Amygdala (tissue), 56 donors: Measurements from ENCODE around the gene E2F8.

ENCODE experiments used
- DNase-seq, 56 donors: peaks; one replicate each; lab custom pipeline; 2025; lab: John Stamatoyannopoulos, UW

E2F8 gene

DNA sequence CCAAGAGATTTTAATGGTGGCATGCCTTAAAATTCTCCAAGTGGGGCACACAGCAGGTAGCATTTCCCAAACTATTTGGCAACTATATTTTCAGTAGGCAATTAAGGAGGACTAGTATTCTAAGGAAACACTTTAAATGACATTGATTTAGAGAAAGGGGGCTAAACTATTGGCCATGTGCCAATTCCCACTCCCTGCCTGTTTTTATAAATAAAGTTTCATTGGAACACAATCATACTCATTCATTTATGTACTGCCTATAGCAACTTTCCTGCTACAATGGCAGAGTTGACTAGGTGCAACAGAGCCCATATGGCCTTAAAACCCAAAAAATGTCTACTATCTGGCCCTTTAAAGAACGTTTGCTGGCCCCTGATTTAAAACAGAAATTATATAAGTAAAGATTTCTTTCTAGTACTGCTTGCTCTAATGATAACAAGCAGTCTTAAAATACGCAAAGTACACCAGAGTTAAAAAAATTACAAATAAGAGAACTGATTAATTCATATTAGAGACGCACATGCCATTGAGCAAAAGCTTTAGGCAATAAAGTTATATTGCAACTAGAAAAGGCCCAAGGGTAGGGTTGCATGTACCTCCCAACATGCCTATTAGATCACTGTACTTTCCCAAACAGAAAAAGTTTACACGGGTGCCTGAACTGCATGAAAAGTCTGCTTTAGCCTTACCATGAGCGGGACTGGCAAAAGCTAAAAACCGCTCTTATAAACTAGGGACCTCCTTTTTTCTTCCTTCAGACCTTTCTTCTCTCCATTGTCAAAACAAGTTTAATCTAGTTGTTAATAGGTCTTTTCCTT is 14.2 kb downstream of the E2F8 start:
- no peak for DNase-seq

DNA sequence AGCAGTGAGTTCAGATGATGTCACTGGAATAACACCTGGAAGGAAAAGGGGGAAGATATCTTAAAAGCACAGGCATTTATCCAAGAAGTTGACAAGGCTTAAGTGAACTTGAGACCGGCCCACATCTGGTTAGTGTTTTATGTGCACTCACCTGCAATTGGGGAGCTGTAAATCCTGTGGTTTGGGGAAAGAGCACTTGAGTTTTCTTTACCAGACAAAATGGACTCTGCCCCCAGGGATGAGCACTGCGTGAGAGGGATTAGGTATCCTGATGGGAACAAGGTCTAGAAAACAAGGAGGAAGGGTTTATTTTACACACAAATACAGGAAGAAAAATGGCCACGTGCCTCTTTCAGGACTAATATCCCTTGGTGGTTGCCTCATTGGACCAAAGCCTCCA is 15.2 kb downstream of the E2F8 start:
- DNase-seq, result no peak

DNA sequence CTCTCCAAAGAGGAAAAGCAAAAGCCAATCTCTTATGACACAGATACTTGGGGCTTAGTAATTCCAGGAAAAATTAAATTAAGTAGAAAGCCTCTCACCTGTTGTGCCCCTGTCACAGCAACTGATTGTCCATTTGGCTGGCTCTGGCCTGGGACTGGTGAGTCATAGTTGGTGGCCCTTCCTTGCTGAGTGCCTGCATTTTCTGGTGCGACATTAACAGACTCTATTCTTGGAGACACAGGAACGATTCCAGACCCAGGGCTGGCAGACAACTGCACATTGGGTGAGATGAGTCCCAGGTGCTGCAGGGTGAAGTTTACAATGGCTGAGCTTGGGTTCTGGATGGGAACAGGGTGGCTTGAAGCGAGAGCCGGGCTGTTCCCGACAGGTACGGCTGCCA is 15.6 kb downstream of the E2F8 start:
- no peak for DNase-seq

DNA sequence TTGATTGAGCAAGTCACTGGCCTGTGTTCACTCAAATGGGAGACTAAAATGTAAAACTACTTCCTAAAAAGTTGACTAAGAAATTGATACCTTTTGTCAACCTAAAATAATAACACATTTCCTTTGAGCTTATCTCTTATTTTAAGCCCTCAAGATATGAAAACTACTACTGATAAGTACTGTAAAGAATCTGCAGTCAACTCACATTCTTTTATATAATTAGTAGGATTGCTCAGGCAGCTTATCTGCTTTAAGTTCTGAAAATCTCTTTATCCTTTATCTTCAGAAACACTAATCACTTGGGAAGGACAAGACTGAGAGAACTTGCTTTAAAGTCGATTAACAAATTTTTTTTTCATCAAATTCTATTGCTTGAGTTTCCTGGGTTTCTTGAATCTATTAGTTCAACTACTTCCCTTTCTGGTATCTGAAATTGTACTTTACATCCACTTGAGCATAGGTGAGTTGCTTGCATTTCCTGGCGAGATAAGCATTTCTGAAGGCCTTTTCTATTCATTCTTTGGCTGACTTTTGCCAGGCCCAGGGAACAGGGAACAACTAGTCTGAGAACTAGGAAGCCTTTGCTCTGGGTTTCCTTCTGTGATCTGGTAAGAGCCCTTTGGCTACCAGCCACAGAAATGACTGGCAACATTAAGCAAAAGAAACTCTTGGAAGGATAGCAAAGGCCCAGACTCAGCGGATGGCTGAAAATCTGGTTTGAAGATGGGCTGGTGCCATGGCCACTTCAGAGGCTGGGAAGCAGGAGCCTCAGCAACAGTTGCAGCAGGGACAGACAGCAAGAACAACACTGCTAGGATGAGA is 19.6 kb downstream of the E2F8 start:
- DNase-seq, result peak in 11 of 56 donors; percentile 1 to 34 (median 7)

DNA sequence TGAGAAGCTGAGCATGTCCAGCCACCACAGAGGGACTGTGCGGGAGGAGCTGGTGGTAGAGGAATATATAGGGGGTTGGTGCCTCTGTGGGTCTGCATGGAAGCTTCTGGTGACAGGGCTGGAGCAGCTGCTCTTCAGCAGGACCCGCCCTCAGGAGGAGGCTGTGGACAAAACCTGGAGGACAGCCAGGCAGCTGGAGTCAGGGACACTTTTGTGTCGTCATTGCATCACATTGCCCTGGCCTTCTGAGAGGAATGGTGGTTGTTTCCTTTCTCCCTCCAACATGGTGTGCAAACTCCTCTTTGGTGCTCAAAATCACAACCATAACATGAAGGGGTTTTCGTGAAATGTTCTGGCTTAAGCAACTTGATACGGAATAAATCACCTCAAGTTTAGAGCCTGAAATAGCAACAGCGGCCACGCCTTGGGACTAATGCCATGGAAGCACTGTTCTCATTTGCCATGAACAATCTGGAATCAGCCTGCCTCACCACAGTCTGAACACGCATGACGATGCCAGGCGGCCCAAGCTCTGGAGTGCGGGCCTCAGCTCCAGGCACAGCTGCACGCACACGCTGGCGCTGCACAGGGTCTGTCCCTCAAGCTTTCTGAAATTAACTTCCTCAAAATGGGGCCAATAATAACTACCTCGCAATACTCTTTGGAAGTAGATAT is 21.8 kb downstream of the E2F8 start:
- peak in 19 of 56 donors; percentile 7 to 58 (median 24) for DNase-seq

DNA sequence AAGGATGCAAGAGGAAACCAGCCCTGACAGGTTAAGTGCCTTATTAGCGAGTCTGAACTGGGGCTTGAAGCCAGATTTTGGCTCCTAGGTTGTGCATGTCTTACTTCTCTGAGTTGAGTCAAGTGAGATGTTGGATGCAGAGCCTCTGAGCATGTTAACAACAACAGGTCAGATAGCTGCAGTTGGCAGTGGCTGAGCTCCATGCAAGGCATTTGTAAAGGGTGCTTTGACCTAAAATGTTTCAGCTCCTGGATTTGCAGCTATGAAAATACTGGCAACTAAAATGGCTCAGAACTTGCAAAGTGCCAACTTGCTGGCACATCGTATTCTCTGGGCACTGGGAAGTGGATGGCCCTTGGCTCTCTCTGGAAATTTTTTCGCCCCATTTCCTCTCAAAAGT is 22.5 kb downstream of the E2F8 start:
- peak in 19 of 56 donors; percentile 1 to 57 (median 22) for DNase-seq

DNA sequence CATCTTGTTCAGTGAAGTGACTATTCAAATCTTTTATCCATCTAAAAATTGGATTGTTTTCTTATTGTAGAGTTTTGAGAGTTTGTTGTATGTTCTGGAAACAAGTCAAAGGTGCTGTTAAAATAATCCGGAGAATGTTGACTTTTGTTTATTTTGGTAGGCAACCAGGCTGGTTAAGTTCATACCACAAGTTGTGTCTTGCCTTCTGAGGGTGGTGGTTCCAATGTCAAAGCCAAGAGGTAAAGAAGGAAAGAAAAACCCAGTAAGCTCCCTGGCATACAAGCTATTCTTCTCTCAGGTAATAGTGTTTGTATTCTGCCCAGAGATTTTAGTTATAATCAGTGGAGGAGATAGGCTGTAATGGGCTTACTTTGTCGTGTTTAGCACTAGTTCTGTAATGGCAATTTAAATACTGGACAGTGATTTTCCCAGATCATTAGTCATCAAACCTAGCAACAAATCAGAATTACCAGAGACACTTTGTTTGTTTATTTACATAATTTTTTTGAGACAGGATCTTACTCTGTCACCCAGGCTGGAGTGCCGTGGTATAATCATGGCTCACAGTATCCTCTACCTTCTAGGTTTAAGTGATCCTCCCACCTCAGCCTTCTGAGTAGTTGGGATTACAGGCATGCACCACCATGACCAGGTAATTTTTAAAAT is 23.9 kb downstream of the E2F8 start:
- DNase-seq, result no peak

DNA sequence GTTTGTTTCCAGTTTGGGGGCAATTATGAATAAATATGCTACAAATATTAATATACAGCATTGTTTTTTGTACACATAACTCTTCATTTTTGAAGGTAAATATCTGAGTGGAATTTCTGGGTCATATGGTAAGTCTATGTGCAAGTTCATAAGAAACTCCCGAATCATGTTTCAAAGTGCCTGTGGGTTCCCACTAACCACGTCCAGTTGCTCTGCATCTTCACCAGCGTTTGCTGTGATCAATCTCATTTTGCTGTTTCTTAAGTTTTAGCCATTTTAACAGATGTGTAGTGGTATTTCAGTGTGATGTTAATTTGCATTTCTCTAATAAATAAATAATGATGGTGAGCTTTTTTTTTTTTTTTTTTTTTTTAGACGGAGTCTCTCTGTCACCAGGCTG is 24.7 kb downstream of the E2F8 start:
- DNase-seq, result no peak

DNA sequence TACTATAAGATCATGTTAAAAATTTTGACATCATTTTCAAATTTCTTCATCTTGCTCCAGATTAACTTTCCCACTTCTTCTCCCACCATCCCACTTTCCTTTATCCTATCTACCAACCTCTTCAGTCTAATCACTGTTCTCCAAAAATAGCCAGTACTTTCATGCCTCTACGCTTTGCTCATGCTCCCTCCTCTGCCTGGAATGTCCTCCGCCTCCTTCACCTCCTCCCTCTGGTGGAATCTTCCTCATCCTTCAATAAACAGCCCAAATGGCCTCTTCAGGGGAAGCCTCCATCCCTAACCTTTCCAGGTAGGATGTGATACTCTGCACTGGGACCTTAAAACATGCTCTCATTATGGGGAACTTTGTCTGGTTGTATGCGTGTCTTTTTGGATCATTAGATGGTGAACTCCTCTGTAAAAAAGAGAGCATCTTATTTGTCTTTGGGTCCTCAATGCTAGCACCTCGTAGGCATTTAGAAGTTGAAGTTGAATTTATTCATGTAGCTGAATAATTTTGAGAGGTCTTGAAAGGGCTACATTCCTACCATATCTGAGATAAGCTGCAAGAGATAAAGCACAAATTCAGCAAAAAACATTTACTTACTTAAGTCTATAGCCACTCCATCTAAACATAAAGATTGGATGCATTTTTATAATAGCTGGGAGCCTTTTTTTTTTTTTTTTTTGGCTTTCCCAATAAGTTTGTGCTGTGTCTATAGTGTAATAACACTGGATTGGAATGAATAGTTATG is 31.0 kb downstream of the E2F8 start:
- DNase-seq, result no peak

DNA sequence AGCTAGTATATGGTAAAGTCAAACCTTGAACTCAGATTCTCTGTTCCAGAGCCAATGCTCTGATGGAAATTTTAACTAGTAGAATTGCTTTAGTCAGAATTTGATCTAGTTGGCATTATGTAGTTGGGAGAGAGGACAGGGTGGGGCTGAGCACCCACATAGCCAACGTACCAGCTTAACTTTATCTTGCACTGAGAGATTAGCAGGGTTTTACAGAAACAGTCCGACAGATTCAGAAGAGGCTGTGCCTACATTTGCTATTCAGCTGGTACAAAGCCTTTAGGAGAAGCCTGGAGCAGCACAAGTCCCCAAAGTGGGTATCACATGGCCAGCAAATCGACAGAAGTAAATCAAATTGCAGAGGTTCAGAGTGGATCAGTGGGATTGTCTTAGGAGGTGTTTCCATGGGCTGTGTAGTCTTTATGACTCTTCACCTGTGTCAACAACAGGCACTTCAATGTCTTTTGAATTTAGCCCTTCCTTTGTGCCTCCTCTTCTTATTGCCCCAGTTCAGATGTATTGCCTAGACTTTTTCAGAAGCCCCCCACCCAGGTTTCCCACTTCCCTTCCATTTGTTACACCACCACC is 31.7 kb downstream of the E2F8 start:
- DNase-seq, result no peak

DNA sequence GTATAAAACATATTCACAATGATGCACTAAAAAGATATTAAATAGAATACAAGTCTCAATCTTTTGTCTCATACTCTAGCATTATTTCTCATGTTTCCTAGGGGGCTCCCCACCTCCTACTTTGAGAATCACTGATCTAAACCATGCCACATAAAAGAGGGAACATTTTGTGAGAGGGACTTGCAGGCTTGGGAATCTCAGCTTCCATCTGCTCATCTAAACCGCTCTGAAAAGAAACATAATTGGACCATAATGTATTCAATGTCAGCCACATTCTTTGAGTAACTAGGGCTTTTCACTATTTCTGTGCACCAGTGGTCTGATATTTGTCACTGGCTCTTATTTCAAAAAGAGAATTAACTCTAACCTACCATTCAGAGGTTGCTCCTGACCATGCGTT is 32.6 kb downstream of the E2F8 start:
- DNase-seq, result no peak

DNA sequence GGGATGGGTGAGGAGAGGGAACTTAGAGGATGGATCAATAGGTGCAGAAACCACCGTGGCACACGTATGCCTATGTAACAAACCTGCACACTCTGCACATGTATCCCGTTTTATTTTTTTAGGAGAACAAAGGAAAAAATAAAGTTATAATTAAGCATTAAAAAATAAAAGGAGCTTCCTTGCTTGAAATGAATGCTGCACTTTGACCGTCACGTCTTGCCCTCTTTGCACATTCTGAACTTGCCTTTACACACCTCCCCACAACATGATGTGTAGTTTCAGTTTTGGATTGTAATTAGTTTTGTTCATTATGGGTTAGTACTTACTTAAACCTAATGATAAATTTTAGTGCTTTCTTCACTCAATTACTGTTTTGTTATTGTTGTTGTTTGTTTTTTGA is 35.9 kb downstream of the E2F8 start:
- no peak for DNase-seq

DNA sequence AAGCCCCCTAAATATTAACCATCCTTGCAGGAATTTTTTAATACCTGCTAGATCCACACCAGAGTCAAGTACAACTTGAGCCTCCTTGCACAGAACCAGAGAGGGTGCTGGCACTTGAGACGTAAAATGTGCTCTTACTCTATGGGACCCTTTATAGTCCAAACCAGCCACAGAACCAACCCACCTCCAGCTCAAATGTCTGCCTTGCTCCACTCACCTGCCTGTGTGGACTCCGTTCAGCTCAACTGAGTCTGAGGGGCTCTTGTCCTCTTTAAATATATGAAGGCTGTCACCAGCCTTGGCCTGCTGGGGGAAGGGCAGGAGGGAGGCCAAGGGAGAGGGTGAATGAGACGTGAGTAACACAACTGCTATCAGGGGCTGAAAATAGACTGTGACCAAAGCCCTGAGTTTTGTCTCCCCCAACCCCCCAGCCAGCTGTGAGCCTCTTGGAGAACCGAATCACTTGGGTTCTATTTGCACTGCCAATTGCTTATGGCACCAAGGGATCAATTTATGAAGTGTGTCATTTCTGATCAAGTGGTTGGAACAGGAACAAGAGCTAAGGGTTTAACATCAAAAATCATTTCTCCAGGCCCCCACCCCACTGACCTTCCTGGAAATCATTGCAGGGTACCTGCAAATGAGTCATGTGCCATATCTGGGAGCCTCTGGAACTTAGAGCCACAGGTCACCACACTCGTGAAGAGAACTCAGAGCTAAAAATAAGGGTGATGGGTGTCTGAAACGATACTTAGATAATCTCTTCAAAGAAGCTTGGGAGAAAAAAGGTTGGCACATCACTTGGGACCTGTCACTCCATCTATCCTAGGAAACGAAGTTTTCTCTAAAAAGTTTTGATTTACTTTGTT is 38.8 kb downstream of the E2F8 start, which contains the start of gene CSRP3:
Gene CSRP3, minus strand, starts transcription at position 247 of the 869 bp plus-strand sequence. CDS start 9,535 bp downstream, outside the sequence.
- no peak for DNase-seq

DNA sequence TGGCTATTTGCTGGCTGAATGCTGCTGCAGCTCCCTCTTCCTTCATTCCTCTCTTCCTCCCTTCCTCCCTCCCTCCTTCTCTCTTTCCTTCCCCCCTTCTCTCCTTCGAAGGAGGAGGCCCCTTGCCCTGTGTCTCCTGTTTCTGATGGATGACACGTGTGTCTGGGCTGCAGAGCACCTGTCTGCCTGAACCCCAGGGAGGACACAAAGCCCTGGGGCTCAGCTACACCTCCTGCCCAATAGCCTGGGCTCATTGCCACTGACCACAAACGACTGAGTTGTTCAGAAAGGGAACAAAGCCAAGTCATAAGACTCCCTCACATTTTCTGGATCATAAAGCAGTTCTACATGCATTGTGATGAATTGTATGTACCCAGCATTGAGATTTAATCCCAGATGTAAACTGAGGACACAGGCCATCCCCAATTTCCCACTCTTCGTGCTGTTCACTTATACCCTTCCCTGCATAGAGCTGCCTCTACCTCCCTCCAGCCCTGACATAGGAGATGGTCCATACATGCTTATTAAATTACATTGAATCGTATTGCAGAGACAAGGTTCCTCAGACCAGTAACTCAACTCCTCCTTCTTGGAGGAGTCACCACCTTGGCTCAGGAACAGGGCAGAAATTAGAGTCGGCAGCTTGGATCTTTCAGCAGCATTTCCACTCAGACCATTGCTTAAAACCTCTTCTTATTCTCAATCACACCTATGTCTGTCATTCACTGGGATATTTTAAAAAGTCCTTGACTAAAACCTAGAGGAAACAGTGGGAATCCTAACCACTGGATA is 40.1 kb downstream of the E2F8 start:
- DNase-seq, result no peak

DNA sequence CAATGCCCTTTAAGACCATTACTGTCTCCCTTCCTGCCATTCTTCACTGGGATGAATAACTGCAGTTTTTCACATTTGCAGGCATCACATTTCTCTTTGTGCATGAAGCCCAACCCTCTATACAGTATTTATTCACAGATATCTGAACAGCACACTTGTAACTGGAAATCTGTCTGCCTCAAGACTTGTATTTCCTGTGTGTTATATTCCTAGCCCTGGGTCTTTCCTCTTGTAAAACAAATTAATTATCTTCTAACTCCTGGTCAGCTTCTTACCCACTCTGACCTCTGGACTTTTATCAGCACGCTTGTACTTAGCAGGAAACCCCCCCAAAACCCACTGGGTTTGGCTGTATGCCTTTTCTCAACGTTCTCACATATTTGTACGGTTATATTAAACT is 41.0 kb downstream of the E2F8 start:
- no peak for DNase-seq

DNA sequence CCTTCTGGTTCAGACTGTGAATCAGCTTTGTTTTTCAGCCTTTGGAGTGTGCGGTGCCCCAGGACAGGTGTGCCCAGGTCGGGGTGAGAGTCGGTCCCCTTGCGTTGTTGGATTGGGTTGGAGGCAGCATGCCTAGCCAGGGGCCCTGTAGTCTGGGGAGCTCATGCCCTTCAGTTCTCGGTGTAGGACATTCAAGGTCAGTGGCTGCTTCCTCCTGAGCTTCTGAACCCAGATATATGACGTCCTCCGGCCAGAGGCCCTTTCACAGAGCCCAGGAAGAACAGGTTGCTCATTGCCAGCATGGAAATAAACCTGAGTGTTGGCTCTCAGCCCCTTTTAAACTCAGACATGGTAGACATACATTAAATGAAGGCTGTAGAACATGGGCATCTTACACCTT is 41.7 kb downstream of the E2F8 start:
- no peak for DNase-seq

DNA sequence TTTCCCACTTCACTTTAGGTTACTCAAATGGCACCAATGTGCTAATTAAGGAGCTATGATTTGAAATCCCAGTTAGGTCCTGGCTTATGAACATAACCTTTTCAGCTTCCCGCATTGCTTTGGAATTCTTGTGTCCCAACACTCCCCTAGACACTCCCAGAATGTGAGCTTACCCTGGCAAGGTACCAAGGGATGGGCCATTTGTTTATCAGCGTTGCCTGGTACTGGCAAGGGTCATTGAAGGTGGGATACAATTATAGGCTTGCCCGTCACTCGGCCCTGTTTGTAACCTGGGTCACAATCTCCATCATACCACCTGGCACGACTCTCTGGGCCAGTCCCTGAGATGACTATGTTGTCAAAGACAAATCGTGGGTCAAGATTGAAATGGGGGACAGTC is 44.3 kb downstream of the E2F8 start:
- DNase-seq, result no peak
